Keratinocyte (primary cell): ENCODE measurements around the gene ZNF433. TPM values are rescaled to one million over a fixed set of nuclear protein-coding genes. Genes with fewer than 3 reads are reported as not detected.
A peak's percentile ranks its signal among the peaks of the same experiment; 100 is the strongest.
"Not testable (repeated sequence)": the region's sequence is repeated elsewhere in the genome, so short reads cannot be mapped to it uniquely, and the experiment has no call there.

Experiments
- DNase-seq: peaks from one replicate; pipeline ENCODE4 v3.0.0-alpha.2; 2011; ENCODE audit warnings: low read depth, missing footprints, low spot score
- FAIRE-seq: peaks from 2 replicates; lab custom pipeline; 2011; peaks lifted over from hg19 to GRCh38; lab: Jason Lieb, UNC
- H2AFZ ChIP-seq: 2 replicates; pipeline ENCODE4 v1.6.0; 2012; ENCODE audit warnings: low read length, control low read depth, inconsistent platforms; ENCODE audit not compliant: control insufficient read depth
- H3K27ac ChIP-seq: 2 replicates; pipeline ENCODE4 v1.5.1; 2011; ENCODE audit warnings: low read length; ENCODE audit not compliant: control insufficient read depth, insufficient read depth
- H3K27me3 ChIP-seq: 3 replicates; pipeline ENCODE4 v1.6.0; 2011; ENCODE audit warnings: low read length; ENCODE audit not compliant: control insufficient read depth, insufficient read depth; ENCODE audit errors: extremely low read depth
- H3K36me3 ChIP-seq, 2 experiments: 2 replicates in 1 of 2; 3 replicates in 1 of 2; pipeline ENCODE4 v1.5.1; 2011; ENCODE audit warnings: low read length in 2 of 2, mild to moderate bottlenecking in 1 of 2; ENCODE audit not compliant: control insufficient read depth in 2 of 2, insufficient read depth in 2 of 2; ENCODE audit errors: extremely low read depth in 1 of 2
- H3K4me1 ChIP-seq: 3 replicates; pipeline ENCODE4 v1.5.1; 2011; ENCODE audit warnings: low read length; ENCODE audit not compliant: control insufficient read depth, insufficient read depth; ENCODE audit errors: extremely low read depth
- H3K4me2 ChIP-seq: 3 replicates; pipeline ENCODE4 v1.6.0; 2011; ENCODE audit warnings: low read depth, low read length; ENCODE audit not compliant: control insufficient read depth, insufficient read depth; ENCODE audit errors: extremely low read depth
- H3K4me3 ChIP-seq, 3 experiments: fragments of 200-600 bp in 1 of 3; sonication (generic) in 1 of 3; 2 replicates in 2 of 3; 3 replicates in 1 of 3; pipeline ENCODE4 v1.5.1; 2011 to 2016; ENCODE audit warnings: low read length in 3 of 3, mild to moderate bottlenecking in 3 of 3, control low read depth in 2 of 3, inconsistent platforms in 1 of 3, low read depth in 1 of 3, mixed read lengths in 1 of 3, mixed run types in 1 of 3, moderate library complexity in 1 of 3; ENCODE audit not compliant: control insufficient read depth in 2 of 3, insufficient read depth in 2 of 3; ENCODE audit errors: extremely low read depth in 1 of 3
- H3K79me2 ChIP-seq: 2 replicates; pipeline ENCODE4 v1.6.0; 2012; ENCODE audit warnings: low read length; ENCODE audit not compliant: control insufficient read depth, insufficient read depth
- H3K9ac ChIP-seq: 3 replicates; pipeline ENCODE4 v1.6.0; 2011; ENCODE audit warnings: low read length; ENCODE audit not compliant: control insufficient read depth, insufficient read depth; ENCODE audit errors: extremely low read depth
- H3K9me1 ChIP-seq: 3 replicates; pipeline ENCODE4 v1.6.0; 2011; ENCODE audit warnings: low read length; ENCODE audit not compliant: control insufficient read depth, insufficient read depth; ENCODE audit errors: extremely low read depth
- H3K9me3 ChIP-seq: 2 replicates; pipeline ENCODE4 v1.5.1; 2012; ENCODE audit warnings: low read depth, low read length; ENCODE audit not compliant: control insufficient read depth
- H4K20me1 ChIP-seq: 3 replicates; pipeline ENCODE4 v1.6.0; 2011; ENCODE audit warnings: low read length; ENCODE audit not compliant: control insufficient read depth, insufficient read depth; ENCODE audit errors: extremely low read depth
- EZH2 ChIP-seq: IDR thresholded peaks from one replicate; pipeline ENCODE4 v1.6.1; 2012; ENCODE audit warnings: inconsistent platforms, mild to moderate bottlenecking, low read length, moderate library complexity
- dilution Hi-C: fragments of 300-500 bp; cut with MboI; formaldehyde crosslinking; loops from one replicate; pipeline ENCODE4 v1.7.0; 2020; ENCODE audit warnings: low sequenced_read_pairs; ENCODE audit not compliant: extremely low pct_ligation_motif_present
- polyA minus RNA-seq, 3 experiments: library from RNA; depleted of rRNA, polyadenylated mRNA; stranded (reverse); fragments of >200 nt; gene quantifications; 1 replicate in 1 of 3; 2 replicates in 1 of 3; 3 replicates in 1 of 3; pipeline ENCODE4 v1.2.3, GENCODE V29; 2011
- polyA plus RNA-seq, 5 experiments: library from polyadenylated mRNA; depleted of rRNA in 3 of 5; stranded (reverse) in 3 of 5; stranded (forward) in 1 of 5; unstranded in 1 of 5; fragments of >200 nt; gene quantifications; 1 replicate in 1 of 5; 2 replicates in 3 of 5; 3 replicates in 1 of 5; pipeline versions ENCODE4 v1.2.1 to v1.2.3, GENCODE V29; 2011 to 2012; ENCODE audit warnings: missing spikeins in 2 of 5, low read depth in 1 of 5, low replicate concordance in 1 of 5
- TF ChIP-seq, protein P1 (sequence below), 3 experiments: IDR thresholded peaks in 1 of 3; conservative IDR thresholded peaks in 1 of 3; optimal IDR thresholded peaks in 1 of 3; 2 replicates in 2 of 3; 3 replicates in 1 of 3; pipeline versions ENCODE3 to v1.5.1; 2011; ENCODE audit warnings: low read length in 3 of 3, mild to moderate bottlenecking in 3 of 3, moderate library complexity in 2 of 3, control low read depth in 1 of 3, inconsistent platforms in 1 of 3; ENCODE audit not compliant: insufficient read depth in 2 of 3; ENCODE audit errors: extremely low read depth in 1 of 3

ZNF433 gene
- polyA plus RNA-seq (3.6 to 4.7 TPM (median 4.5 TPM) in 3 replicates), polyA minus RNA-seq (0.46 to 4.7 TPM (median 4.3 TPM) in 3 replicates)
- polyA plus RNA-seq (2011; ENCODE audit: low read depth), result 4.0 TPM
- 3.4 and 3.5 TPM in 2 replicates for polyA plus RNA-seq (2011; cell fraction: cytosol; rRNA removed)
- 7.8 and 8.1 TPM in 2 replicates for polyA plus RNA-seq (2011; cell fraction: nucleus; rRNA removed)
- polyA plus RNA-seq (2012; ENCODE audit: low replicate concordance), result 3.0 and 6.0 TPM in 2 replicates
- polyA minus RNA-seq (2011; cell fraction: cytosol; rRNA and poly(A)+ RNA removed), result 1.2 TPM
- 3.5 and 6.2 TPM in 2 replicates for polyA minus RNA-seq (2011; cell fraction: nucleus; rRNA and poly(A)+ RNA removed)

DNA sequence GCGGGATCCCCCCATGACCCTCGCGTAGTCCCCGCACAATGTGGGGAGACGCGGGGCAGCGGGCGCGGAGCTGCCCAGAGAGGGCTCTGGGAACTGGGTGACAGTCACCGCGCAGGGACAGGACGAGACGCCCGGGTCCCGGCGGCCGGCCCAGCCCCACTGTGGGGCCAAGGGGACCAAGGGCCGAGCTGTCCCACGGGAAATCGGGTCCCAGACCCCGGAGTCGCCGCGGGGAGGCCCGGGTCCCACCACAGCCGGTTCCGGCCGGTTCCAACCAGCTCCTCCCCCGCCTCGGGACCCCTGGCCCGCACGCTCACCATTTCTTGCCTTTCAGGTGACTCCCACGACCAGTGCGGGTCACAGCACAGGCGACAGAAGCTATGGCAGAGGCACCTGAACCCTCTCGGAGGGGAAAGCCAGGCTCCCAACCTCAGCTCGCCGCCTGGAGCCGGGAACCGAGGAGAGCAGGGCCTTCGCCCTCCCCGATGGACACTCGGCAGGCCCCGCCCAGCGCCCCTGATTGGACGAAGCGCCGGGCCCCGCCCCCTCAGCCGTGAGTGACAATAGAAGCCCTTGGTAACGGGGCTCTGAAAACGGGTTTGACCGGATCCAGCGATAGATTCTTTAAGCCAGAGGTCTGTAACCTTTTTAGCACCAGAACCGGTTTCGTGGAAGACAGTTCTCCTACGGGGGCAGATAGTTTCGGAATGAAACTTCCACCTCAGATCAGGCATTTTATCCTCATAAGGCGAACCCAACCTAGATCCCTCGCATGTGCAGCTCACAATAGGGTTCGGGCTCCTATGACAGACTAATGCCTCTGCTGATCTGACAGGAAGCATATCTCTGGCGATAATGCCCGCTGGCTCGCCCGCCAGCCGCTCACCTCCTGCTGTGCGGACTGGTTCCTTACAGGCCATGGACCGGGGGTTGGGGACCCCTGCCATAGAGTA is at the start of gene ZNF433:
Gene ZNF433, minus strand, starts transcription at position 460 of the 953 bp plus-strand sequence. Its CDS starts 140 bp downstream, at position 320.
- Histone ChIP-seq H3K79me2 (peaks cover 2% of the 10 kb centered on the region), H3K4me3 (peak within 1 kb of the TSS; percentile 85 to 93 (median 90)), H3K27me3 (no peaks in the 10 kb centered on the region), H3K36me3 (no peaks in the 10 kb centered on the region), H3K4me1 (peaks cover 4% of the 10 kb centered on the region), H3K27ac (peak within 1 kb of the TSS; percentile 56), H2AFZ (peak within 1 kb of the TSS; percentile 98), H3K9ac (peak within 1 kb of the TSS; percentile 84), H3K9me3 (no peaks in the 10 kb centered on the region), H4K20me1 (no peaks in the 10 kb centered on the region), H3K4me2 (peak within 1 kb of the TSS; percentile 88), H3K9me1 (no peaks in the 10 kb centered on the region)
- peak; percentile 69 for FAIRE-seq
- TF ChIP-seq, protein P1, sequence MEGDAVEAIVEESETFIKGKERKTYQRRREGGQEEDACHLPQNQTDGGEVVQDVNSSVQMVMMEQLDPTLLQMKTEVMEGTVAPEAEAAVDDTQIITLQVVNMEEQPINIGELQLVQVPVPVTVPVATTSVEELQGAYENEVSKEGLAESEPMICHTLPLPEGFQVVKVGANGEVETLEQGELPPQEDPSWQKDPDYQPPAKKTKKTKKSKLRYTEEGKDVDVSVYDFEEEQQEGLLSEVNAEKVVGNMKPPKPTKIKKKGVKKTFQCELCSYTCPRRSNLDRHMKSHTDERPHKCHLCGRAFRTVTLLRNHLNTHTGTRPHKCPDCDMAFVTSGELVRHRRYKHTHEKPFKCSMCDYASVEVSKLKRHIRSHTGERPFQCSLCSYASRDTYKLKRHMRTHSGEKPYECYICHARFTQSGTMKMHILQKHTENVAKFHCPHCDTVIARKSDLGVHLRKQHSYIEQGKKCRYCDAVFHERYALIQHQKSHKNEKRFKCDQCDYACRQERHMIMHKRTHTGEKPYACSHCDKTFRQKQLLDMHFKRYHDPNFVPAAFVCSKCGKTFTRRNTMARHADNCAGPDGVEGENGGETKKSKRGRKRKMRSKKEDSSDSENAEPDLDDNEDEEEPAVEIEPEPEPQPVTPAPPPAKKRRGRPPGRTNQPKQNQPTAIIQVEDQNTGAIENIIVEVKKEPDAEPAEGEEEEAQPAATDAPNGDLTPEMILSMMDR (optimal IDR thresholded peaks at IDR 0.05 in 1 of 3, IDR thresholded peaks at IDR 0.05 in 1 of 3, conservative IDR thresholded peaks at IDR 0.05 in 1 of 3; ENCODE audit: extremely low read depth in 1 of 3, insufficient read depth in 2 of 3, low read length in 3 of 3), result no peak
- TF ChIP-seq EZH2, result no peak
- dilution Hi-C loops, result no loop called here
- peak; percentile 28 for DNase-seq

DNA sequence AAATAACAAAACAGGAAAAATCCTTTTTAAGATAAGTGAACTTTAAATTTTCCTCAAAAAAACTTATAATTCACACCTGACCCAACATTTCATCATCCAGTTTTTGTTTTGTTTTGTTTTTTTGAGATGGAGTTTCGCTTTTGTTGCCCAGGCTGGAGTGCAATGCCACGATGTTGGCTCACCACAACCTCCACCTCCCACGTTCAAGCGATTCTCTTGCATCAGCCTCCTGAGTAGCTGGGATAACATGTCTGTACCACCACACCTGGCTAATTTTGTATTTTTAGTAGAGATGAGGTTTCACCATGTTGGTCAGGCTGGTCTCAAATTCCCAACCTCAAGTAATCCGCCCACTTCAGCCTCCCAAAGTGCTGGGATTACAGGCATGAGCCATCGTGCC is 47.9 kb upstream of the ZNF433 start:
- not testable (repeated sequence) for H3K9me3 ChIP-seq, H3K4me2 ChIP-seq

More for the DNA sequence above, 47.9 kb upstream of the ZNF433 start:
- DNase-seq, H3K27me3 ChIP-seq, H2AFZ ChIP-seq, H3K4me3 ChIP-seq, H4K20me1 ChIP-seq, dilution Hi-C loops, H3K79me2 ChIP-seq, H3K4me1 ChIP-seq, FAIRE-seq, H3K27ac ChIP-seq, H3K9ac ChIP-seq, H3K9me1 ChIP-seq, H3K36me3 ChIP-seq: not testable (repeated sequence)
